Measurements from ENCODE around the gene CSPG4.
"Not testable (repeated sequence)": the region's sequence is repeated elsewhere in the genome, so short reads cannot be mapped to it uniquely, and the experiment has no call there.

Gene CSPG4

DNA sequence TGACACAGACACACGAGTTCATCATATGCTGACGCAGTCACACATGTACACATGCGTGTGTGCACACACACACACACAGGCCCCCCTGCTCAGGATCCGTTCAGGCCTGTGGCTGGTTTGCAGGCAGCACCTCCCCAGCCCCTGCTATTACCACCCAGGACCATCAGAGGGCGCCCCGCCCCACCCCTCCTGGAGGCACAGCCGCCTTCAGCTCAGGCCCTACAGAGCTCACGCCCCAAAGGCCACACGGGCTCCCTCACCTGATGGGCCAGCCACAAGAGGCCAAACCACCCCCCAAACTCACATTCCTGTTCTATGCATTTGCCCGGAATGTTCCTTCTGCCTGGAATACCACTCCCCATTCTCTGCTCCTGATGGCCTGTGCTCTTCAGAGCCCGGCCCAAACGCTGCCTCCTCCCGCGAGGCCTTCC lies 26.4 kb downstream of the CSPG4 start:
- DNase-seq = peak; percentile 90

DNA sequence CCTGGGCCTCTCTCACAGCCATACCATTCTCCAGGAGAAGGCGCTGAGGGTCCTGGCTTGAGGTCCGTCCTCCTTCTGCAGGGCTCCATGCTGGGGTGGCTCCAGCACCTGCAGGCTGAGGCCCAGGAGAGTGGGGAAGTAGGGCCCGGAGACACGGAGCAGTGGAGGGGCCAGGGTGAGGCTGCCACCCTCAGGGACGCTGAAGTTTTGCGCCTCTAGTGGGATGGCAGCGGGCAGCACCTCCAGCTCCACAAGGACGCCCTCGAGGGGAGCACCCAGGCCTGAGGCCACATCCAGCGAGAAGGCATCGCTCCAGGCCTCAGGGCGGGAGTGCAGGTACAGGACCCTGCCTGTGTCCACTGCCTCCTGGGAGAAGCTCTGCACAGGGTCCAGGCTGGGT lies 27.5 kb downstream of the CSPG4 start:
- no peak for DNase-seq

DNA sequence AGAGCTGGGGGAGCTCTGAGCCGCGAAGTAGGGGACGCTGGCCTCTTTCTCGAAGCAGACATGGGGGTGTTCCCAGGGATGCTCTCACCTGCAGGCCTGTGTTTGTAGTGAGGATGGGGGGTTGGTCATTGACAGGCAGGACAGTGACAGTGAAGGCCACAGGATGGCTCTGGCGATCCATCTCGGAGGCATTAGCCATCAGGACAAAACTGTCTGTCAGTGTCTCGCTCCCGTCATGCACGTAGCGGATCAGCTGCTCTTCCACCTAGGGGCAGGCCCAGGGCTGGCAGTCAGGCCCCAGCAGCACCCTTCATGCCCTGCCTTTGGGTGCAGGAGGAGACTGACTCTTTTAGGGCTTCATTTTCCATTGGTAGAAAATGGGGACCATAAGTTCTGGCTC lies 28.0 kb downstream of the CSPG4 start:
- no peak for DNase-seq

DNA sequence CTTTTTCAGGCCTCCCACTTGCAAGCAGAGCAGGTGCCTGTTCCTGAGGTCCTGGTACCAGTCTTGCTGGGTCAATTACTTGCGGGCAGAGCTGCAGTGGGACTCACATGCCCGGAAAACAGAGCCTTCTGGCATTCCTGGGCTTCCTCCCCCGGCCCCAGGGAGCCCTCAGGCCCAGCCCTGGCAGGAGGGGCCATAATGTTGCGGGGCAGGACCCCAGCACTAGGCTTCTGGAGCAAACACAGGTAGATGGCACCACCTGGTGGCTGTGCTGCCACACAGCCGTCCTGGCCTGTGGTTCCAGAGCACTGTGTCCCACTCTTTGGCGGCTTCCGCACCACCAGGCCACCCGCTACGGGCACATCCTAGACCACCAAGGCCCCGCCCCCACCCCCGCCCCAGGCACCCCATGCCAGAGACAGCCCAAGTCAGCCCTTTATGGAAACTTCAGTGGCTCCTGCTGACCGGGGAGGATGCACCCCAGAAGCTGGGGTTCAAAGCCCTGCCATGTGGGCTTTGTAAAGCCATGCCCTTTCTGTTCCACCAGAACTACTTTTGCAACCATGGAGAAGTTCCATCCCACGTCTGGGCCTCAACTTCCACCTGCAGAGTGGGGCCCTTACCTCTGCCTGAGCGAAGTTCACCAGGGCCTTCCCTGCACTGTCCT lies 28.9 kb downstream of the CSPG4 start:
- peak; percentile 83 for DNase-seq

DNA sequence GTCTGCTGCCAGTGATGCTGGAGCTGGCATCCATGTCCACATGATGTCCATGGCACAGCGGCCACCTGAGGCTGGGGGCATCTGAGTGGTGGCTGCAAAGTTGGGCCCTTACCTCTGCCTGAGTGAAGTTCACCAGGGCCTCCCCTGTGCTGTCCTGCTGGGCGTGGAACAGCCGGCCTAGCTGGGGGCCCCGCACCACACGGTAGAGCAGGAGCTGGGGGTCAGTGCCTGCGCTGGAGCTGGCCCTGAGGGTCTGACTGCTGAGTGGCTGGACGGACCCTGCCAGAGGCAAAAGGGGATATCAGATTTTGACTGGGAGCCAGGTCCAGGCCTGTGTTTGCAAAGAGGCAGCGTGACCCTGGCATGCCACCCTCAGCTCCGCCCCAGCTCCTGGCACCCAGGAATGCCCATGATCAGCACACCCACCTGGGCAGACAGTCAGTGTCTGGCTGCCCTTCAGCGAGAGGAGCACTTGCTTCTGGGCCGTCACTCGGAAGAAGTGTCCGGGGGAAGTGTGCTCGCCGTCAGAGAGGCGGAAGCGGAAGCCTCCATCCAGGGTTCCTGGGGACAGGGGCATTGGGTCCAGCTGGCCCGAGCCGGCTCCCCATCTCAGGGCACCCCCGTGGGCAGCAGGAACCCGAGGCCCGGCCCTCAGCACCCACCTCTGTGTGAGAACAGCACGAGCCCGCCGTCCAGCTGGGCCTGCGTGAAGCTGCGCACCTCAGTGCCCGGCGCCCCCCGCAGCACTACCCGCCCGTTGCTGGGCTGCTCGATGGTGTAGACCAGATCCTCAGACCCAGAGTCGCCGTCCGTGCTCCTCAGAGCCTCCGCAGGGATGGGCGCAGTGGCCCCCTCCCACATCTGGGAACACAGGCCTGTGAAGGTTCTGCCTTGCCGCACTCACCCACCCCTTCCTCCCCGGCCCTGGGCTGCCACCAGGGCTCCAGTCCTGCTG lies 30.2 kb downstream of the CSPG4 start:
- no peak for DNase-seq

DNA sequence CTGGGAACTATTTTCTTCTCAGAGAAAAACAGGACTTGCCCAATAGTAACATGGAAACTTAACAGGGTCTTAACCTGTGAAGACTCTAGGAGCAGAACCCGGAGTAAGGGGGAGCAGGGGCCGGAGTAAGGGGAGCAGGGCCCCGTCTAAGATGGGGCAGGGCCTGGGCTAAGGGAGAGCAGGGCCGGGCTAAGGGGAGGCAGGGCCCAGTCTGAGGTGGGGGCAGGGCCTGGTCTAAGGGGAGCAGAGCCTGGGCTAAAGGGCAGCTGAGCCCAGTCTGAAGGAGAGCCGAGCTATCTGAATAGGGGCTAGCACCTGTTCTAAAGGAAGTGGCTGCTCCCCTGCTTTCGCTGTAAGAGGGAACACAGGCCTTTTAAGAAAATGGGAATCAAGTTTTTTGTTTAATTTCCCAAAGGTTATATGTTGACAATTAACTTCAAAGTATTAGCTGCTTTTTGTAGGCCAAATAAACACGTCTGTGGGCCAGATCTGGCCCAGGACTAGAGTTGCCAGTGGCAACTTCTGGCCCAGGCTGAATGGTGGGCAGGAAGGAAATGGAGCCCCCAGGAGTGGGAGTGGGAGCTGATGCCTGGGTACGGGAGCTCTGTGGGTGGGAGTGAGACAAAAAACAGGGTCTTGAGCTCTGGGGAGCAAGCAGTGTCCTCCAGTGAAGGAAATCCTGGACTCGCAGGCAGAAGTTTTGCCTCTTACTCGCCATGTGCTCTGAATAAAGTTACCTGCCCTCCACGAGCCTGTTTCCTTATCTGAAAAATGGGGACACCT lies 32.5 kb downstream of the CSPG4 start:
- no peak for DNase-seq

DNA sequence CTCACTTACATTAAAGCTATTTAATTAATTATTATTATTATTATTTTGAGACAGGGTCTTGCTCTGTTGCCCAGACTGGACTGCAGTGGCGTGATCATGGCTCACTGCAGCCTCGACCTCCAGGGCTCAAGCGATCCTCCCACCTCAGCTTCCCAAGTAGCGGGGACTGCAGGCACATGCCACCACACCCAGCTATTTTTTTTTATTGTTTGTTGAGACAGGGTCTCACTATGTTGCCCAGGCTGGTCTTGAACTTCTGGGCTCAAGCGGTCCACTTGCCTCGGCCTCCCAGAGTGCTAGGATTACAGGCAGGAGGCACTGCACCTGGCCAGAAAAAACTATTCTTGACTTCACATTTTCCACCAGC lies 34.3 kb downstream of the CSPG4 start:
- DNase-seq = not testable (repeated sequence)

DNA sequence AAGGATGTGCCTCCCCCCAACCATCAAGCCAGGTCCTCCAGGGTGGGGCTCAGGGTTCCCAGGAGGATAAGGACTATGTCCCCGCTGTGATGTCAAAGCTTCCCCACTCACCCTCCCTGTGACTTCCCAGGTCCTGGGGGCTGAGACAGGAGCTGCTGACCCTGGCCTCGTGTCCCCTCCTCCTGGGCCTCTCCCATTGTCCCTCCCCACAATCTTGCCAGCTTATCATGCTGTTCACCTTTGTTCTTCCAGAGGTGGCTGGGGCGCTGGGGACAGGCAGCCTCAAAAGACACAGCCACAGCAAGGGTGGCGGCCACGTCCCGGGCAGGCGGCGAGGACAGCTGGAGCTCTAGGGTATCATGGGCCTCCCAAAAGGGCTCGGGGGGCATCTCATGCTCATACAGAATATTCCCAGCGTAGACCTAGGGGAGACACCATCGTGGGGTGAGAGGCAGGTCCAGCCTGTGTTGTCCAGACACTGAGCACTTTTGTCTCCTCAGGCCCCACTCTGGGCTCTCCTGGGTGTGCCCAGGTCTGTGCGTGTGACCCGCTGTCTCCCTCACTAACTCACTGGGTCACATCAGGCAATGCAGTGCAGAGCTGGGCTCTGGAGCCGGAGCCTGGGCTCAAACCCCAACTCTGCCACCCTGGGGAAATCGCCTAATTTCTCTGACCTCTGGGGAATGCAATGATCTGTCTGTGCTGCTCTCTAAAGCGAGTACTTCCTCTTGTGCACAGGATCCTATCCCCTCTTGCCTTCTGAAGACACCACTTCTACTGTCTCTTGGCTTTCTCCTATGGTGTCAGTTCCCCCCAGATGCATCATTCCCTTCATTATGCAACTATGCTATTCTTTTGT lies 35.0 kb downstream of the CSPG4 start:
- no peak for DNase-seq

DNA sequence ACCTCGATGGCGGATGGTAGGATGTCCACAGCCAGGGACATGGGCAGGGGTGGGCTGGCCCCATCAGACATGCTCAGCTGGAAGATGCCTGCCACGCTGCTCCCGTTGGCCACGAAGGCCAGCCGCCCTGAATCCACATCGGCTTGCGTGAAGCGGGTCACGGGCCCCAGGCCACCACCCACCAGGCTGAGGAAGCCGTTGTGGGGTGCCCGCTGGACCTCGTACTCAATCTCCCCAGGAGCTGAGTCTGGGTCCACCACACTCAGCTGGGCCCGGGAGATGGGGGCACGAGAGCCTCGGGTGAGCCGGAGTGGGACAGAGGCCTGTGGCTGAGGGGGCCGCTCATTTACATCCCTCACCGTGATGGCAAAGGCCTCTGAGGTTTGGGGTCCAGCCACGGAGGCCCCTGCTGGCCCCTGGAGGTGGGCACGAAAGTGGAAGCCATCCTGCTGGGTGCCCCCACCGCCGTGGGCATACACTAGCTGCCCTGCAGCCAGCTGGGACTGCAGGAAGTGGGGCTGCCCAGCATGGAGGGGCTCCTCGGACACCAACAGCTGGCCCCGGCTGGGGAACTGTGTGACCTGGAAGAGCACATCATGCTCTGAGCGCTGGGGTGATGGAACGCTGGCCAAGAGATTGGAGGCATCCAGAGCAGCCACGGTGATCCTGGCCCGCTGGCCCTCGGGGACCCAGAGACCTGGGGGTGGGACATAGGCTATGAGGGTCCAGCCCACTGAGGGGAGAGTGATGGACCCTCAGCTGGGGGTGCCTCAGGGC lies 35.8 kb downstream of the CSPG4 start:
- no peak for DNase-seq

DNA sequence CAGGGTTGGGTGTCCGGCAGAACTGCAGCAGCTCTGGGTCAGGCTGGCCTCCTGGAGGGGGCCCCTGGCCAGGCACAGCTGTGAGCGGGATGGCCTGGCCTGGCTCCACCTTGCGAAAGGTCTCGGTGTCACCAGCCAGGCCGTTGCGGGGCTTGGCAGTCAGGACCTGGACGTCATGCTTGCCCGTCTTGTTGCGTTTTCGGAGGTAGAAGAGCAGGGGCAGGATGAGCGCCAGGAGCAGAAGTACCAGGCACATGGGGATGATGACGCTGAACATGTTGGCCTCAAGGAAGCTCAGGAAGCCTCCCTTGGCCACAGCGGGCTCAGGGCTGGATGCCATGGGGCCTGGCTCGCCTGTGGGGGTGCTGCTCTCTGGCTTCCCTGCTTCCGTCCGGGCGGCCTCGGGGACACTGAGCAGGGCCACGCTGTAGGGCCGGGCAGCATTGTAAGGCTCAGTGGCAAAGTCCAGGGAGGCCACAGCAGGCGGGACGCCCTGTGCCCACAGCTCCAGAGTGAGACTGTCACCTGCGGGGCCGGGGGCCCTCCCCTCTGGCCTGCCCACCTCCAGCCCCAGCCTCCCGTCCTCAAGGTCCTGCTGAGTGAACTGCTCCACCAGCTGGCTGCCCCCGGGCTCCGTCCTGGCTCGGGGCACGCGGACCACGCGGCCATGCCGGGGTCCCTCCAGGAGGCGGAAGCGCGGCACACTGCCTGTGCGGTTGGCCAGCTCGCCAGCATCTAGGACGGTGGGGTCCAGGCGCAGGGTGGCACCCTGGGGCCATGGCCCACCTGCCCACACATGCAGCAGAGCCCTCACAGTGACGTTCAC lies 36.9 kb downstream of the CSPG4 start:
- no peak for DNase-seq

DNA sequence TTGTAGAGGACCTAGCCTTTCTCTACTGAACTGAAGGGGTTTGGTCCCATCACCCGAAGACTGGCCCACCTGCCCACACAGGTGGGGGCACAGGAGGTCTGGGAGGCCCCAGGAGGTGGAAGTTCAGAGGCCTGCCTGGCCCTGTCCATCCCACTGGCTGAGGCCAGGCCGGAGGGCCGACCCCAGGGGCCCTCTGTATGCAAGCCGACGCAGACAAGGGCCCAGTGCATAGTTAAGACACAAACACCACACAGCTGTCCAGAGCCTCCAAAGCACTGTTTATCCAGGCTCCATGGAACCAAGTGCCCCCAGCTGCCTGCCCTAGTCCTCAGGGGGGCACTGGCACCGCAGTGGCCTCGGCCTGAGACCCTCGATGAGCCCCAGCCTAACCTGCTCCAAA lies 38.3 kb downstream of the CSPG4 start:
- no peak for DNase-seq

DNA sequence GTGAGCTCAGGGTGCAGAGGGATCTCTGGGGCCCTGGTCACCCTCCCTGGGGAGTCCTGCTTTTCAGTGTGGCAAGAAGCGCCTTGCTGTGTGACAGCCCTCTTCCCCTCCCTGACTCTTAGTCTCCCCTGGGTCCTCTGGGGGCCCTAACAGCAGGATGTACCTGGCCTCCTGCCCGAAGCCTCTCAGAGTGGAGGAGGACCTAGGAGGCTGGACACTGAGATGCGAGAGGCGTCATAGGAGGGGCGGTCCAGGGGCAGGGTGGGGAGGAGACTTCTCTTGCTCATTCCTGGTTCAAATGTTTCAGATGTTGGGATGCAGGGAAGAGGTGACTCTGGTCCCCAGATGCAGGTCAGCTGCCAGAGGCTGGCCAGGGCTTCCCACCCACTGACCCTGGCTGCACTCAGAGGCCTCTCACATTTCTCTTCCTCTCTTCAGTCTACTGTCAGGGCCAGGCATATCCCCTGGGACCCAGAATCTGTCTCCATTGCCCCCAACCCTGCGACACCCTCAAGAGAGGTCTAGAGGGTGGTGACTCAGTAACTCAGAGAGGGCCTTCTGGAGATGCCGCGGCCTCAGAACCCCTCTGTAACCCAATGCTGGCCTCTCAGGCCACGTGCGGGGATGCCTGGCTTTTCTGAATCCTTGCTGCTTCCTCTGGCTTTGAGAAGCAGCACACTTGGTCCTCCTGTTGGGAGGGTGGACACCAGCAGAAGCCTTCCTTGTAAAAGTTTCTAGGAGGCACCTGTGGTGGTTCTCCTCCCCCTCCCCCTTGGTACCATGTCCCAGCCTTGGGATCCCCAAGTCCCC lies 39.0 kb downstream of the CSPG4 start:
- peak; percentile 92 for DNase-seq

DNA sequence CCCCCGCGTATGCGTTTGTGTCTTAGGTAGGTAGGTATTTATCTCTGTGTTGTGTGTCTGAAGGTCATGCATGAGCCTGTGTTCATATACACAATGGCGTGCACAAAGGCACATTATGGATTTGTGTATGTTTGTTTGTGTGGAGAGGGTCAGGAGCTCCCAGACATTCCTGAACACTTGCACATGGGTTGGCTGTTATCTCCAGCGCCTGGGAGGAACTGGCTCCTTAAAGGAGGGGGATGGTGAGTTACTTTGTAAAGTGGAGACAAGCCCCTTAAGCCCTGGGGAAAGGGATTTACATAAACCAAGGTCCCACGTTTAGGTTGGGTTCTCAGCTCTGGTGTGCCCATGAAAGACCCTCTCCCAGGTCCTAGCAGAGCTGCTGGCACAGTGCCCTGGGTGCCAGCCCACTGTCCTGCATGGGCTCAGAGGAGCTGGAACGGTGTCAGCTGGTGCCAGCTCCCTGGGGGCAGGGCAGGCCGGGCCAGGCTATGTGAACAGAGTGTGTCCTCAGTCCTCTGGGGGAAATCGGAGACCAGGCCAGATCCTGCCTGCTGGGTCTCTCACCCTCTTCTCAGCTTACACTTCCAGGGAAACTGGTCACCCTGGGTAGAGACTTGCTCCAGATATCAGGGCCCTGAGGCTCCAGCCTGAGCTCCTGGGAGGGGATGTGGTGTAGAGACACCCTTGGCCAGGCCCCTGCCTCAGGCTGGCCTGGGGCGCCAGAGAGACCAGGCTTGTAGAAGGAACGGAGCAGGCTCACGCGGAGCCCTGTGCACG lies 39.8 kb downstream of the CSPG4 start:
- peak; percentile 76 for DNase-seq

DNA sequence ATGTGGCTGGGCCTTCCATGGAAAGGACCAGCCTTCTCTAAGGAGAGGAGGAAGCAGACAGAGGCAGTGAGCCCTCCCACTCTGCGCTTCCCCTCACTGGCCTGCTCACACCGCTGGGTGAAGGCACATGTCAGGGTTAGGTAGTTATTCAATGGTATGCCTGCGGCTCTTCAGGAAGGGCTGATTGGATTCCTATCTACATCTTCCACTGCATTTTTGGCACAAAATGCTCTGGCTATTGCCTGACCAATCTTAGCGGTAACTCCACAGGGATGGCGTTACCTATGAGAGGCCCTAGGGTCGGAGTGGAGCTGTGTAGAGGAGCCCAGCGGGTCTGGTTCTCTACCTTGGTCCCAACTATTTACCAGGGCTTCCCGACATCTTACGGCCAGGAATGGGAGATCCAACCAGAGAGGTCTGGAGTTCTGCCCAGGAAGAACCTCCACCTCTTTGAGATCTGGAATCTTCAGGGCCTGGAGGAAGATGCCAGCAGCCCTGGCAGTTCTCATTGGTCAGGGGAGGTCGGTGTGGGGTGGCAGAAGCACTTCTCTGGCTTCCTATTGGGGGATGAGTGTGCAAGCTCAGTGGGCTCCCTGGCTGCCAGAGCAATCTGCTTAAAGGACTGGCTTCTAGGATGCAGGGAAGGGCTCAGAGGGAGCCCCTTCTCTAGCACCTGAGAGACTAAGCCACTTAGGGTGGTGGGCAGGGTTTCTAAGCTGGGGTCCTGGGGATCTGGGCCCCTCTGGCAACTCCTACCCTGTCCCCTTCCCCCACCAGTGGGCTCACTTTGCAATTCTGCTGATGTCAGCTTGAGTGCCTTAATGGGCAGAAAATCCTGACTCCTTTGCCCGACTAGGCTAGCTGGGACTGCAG lies 40.7 kb downstream of the CSPG4 start:
- no peak for DNase-seq

DNA sequence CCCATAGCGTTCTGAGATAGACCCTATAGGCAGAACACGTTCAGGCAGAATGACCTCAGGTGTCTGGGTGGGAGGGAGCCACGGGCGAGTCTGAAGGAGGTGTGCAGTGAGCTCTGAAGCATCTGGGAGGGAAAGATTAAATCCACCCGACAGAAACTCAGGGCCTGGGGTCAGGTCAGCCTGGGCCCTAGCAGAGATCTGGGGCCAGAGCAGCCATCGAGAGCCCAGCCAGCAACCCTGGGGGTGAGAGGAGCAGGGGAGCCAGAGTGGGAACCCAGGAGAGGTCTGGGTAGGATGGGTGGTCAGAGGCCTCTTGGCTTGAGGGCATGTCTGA lies 42.8 kb downstream of the CSPG4 start:
- DNase-seq = no peak

DNA sequence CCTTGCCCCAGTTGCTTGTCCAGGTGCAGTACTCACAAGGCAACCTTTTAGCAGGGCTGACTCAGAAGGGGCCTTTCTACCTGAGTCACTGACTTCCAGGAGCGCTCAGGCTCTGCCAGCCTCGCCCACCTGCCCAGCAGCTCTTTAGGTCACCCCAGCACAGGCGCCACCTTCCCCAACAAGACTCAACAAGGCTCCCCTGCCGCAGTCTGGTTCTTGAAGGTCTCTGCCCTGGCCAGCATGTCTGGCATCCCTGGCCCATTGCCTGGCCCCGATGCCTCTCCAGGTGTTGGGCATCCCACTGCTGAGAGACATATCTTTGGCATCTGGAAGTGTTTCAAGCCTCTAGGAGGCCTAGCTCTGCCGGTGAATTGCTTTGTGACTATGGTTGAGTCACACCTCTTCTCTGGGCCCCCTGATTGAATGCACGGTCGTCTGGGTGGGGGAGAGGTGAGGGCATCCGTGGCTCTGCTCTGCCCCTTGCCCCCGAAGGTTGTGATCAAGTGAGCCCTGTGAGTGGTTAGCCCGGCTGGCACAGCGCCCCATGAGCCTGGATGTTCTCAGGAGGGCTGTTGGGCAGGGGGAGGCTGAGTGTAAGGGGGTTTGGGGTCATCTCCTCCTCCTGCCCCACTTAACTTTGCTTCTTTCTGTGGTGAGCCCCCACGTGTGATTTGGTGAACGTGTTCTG lies 43.3 kb downstream of the CSPG4 start:
- DNase-seq = no peak

DNA sequence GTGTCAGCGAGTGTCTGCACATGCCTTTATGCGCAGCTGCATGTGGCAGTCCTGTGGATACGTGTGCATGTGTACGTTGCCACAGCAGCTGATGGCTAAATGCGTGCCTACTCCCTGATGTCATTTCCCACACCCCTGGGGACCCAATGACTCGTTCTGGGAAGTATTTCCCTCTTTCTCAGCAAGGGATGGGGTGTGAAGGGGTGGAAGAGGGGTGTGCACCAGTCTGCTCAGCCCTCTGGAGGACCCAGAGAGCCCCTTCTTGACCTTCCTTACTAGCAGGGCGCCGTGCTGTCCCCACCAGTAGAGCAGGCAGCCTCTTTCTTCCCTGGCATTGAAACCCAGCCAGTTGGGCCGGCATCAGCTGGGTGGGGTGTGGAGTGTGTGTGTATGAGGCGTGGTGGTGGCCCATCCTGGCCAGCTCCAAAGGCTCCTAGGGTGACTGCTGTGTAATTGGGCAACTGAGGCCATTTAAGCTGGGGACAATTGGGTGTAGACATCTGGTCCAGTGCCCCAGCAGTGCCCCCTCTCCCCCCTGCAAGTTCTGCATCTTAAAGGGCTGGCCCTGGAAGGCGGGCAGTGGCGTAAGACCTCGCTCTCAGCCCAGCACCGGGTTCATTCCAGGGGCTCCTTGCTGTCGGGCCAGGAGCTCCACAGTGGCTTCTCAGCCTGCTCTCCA lies 45.7 kb downstream of the CSPG4 start:
- DNase-seq = peak; percentile 84
